Gastroesophageal sphincter (tissue), 4 donors: Measurements from ENCODE around the gene GPR62. TPM values are rescaled to one million over a fixed set of nuclear protein-coding genes. Genes with fewer than 3 reads are reported as not detected.

Experiments
- ATAC-seq: fragments of 150-250 bp; one replicate; pipeline ENCODE4 v1.9.1; 2016; ENCODE audit warnings: mild to moderate bottlenecking, moderate library complexity
- H3K27ac ChIP-seq, 4 donors: fragments of 200-600 bp; sonication (generic) in 3 of 4; 1 replicate in 3 of 4; 2 replicates in 1 of 4; pipeline ENCODE4 v1.5.1; 2016 to 2019
- H3K27me3 ChIP-seq: fragments of 200-600 bp; sonication (generic); one replicate; pipeline ENCODE4 v1.5.1; 2019
- H3K36me3 ChIP-seq, 2 donors: fragments of 200-600 bp; sonication (generic); one replicate each; pipeline ENCODE4 v1.5.1; 2019; ENCODE audit warnings: control low read depth in 1 of 2
- H3K4me1 ChIP-seq, 3 donors: fragments of 200-600 bp; sonication (generic); 1 replicate in 2 of 3; 2 replicates in 1 of 3; pipeline ENCODE4 v1.5.1; 2016 to 2019; ENCODE audit warnings: control low read depth in 2 of 3
- H3K4me3 ChIP-seq, 2 donors: fragments of 200-600 bp; sonication (generic); one replicate each; pipeline ENCODE4 v1.5.1; 2019; ENCODE audit warnings: mild to moderate bottlenecking in 1 of 2, moderate library complexity in 1 of 2
- H3K9me3 ChIP-seq, 3 donors: fragments of 200-600 bp; sonication (generic); one replicate each; pipeline ENCODE4 v1.5.1; 2017 to 2019; ENCODE audit warnings: control low read depth in 2 of 3
- CTCF ChIP-seq, 4 experiments: fragments of 200-600 bp in 2 of 4; fragments of 450-650 bp in 2 of 4; sonication (generic) in 1 of 4; IDR thresholded peaks; one replicate each; pipeline ENCODE4 v1.5.1; 2017 to 2019; ENCODE audit warnings: antibody characterized with exemption in 4 of 4, mild to moderate bottlenecking in 2 of 4, moderate library complexity in 2 of 4
- EP300 ChIP-seq: sonication (generic); formaldehyde crosslinking; IDR thresholded peaks from one replicate; pipeline ENCODE4 v1.6.1; 2017; ENCODE audit warnings: antibody characterized with exemption, mild to moderate bottlenecking
- POLR2A ChIP-seq, 2 donors: fragments of 450-650 bp; IDR thresholded peaks; one replicate each; pipeline ENCODE4 v1.6.1; 2017; ENCODE audit warnings: antibody characterized with exemption in 2 of 2, mild to moderate bottlenecking in 2 of 2, moderate library complexity in 1 of 2
- POLR2AphosphoS5 ChIP-seq: sonication (generic); formaldehyde crosslinking; IDR thresholded peaks from one replicate; pipeline ENCODE4 v1.6.1; 2017; ENCODE audit warnings: antibody characterized with exemption
- WGBS, 2 donors: methylation state at CpG; one replicate each; pipeline ENCODE4 v1.1.5; 2018; ENCODE audit warnings: low coverage in 1 of 2; 5-methylcytosine and 5-hydroxymethylcytosine counted together
- total RNA-seq, 4 donors: library from RNA; depleted of rRNA; stranded (reverse); fragments of >200 nt; gene quantifications; one replicate each; pipeline ENCODE4 v1.1.0, GENCODE V29; 2016

Gene GPR62, protein sequence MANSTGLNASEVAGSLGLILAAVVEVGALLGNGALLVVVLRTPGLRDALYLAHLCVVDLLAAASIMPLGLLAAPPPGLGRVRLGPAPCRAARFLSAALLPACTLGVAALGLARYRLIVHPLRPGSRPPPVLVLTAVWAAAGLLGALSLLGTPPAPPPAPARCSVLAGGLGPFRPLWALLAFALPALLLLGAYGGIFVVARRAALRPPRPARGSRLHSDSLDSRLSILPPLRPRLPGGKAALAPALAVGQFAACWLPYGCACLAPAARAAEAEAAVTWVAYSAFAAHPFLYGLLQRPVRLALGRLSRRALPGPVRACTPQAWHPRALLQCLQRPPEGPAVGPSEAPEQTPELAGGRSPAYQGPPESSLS
- total RNA-seq = under 1 TPM in 1 of 4 donors, not detected in 3; 0.31 TPM

DNA sequence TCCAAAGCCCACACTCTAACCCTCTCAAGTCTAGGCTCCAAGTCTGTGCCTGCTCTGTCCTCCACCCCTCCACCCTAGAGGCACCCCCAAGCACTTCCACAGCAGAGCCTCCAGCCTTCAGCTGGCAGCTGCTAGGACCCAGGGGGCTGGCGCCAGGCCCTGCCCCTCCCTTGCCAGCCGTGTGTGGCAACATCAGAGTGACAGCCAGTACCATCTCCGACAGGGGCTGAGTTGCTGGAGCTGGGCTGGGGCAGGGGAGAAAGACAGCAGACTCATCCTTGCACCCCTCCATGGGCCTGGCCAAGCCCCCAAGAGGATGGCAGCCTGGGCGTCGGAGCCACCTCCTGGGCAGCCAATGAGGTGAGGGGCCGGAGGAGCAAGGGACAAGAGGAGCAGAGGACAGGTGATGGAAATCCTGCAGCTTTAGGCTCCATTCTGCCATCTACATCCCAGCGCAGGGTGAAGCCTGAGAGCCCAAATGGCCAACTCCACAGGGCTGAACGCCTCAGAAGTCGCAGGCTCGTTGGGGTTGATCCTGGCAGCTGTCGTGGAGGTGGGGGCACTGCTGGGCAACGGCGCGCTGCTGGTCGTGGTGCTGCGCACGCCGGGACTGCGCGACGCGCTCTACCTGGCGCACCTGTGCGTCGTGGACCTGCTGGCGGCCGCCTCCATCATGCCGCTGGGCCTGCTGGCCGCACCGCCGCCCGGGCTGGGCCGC lies at the start of gene GPR62:
GPR62 (plus strand) TSS at position 207 of the 718 bp plus-strand sequence; CDS start at position 479, 272 bp downstream.
- Histone ChIP-seq H3K9me3 (no peaks in the 10 kb centered on the region), H3K27ac (peak within 1 kb of the TSS; percentile 69 to 85 (median 82)), H3K4me3 (peak within 1 kb of the TSS; percentile 32 to 57), H3K4me1 (peaks cover 0 to 23% (median 7%) of the 10 kb centered on the region in 3 donors), H3K27me3 (no peaks in the 10 kb centered on the region), H3K36me3 (peaks cover 0 to 32% of the 10 kb centered on the region in 2 donors)
- ATAC-seq = no peak
- TF ChIP-seq EP300 = no peak
- no peak for TF ChIP-seq CTCF (IDR thresholded peaks at IDR 0.05)
- TF ChIP-seq POLR2AphosphoS5 = no peak
- TF ChIP-seq POLR2A (IDR thresholded peaks at IDR 0.05) = no peak
- 53% methylated on average over 5 of the region's 33 CpGs; no CpG with 5 or more reads in 1 of the 2 donors for WGBS, 2 donors

DNA sequence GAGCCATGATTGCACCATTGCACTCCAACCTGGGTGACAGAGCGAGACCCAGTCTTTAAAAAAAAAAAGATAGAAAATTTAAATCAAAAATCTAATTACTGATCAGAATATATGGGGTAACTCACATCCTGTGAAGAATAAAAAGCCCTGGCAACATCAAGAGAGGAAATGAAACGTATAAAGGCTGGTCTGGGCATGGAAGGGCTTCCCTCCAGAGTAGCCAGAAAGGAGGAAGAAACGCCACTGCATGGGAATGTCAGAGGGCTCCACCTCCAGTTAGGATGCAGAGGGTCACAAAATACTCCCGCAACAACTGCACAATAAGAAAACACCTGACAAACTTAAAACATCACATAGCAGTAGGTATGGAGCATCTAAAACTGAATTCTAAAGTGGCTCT lies 47.2 kb upstream of the GPR62 start:
- Histone ChIP-seq H3K36me3 (no peaks in the 10 kb centered on the region), H3K9me3 (peaks cover 0 to 5% (median 0%) of the 10 kb centered on the region in 3 donors), H3K4me1 (no peaks in the 10 kb centered on the region), H3K27me3 (peaks cover 19% of the 10 kb centered on the region), H3K4me3 (no peak overlapping the region), H3K27ac (no peak overlapping the region)
- ATAC-seq = no peak
- WGBS, 2 donors = 69 to 70% methylated on average over 2 to 4 of the region's 4 CpGs
- TF ChIP-seq EP300 (no peak), POLR2AphosphoS5 (no peak), POLR2A (IDR thresholded peaks at IDR 0.05) (no peak), CTCF (IDR thresholded peaks at IDR 0.05) (no peak)

- 11 to 28% methylated on average over 5 of the region's 5 CpGs for WGBS, 2 donors
- ATAC-seq = no peak
Measured at GRCh38 chr3:51916418-51916817, 38.8 kb upstream of the GPR62 start.

DNA sequence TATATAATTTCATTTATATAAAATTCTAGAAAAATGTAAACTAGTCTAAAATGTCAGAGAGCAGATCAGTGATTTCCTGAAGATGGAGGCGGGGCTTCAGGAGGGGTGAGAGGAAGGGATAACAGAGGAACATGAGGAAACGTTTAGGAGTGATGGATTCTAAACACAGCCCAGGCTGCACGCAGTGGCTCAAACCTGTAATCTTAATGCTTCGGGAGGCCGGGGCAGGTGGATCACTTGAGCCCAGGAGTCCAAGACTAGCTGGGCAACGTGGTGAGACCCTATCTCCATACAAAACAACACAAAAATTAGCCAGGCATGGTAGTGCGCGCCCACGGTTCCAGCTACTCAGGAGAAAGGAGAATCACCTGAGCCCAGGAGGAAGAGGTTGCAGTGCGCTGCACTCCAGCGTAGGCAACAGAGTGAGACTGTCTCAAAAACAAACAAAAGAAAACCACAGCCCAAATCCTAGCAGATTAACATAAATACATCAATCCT lies 34.1 kb upstream of the GPR62 start:
- 20 to 76% methylated on average over 2 to 10 of the region's 11 CpGs for WGBS, 2 donors
- Histone ChIP-seq H3K4me1 (peaks cover 0 to 4% (median 0%) of the 10 kb centered on the region in 3 donors), H3K27ac (no peak overlapping the region), H3K9me3 (no peaks in the 10 kb centered on the region), H3K4me3 (no peak overlapping the region), H3K27me3 (no peaks in the 10 kb centered on the region), H3K36me3 (no peaks in the 10 kb centered on the region)
- no peak for ATAC-seq
- TF ChIP-seq CTCF (IDR thresholded peaks at IDR 0.05) (no peak), POLR2AphosphoS5 (no peak)

More at GRCh38 chr3:51916418-51916817, 38.8 kb upstream of the GPR62 start:
- H3K4me1 ChIP-seq = peaks cover 0 to 4% (median 0%) of the 10 kb centered on the region in 3 donors
- H3K27ac ChIP-seq = no peak overlapping the region
- no peaks in the 10 kb centered on the region for H3K27me3 ChIP-seq
- TF ChIP-seq POLR2A (IDR thresholded peaks at IDR 0.05) (no peak), EP300 (no peak), POLR2AphosphoS5 (no peak), CTCF (IDR thresholded peaks at IDR 0.05) (no peak)
- H3K36me3 ChIP-seq = no peaks in the 10 kb centered on the region
- H3K4me3 ChIP-seq = no peak overlapping the region
- no peaks in the 10 kb centered on the region for H3K9me3 ChIP-seq
